Activated naive CD4-positive, alpha-beta T cell treated with anti-CD3 and anti-CD28 coated beads, Interleukin-2, amount 10 ng/mL, durations not matched to agents 5 hours and 36 hours (primary cell): ENCODE data around the gene RPL13A. TPM values are rescaled to one million over a fixed set of nuclear protein-coding genes. Genes with fewer than 3 reads are reported as not detected.

Experiments used
- microRNA-seq: library from miRNA; unstranded; fragments of <30 nt; microRNA quantifications from one replicate; pipeline ENCODE4 v1.2.0, GENCODE V29; 2022; ENCODE audit warnings: borderline microRNAs expressed, borderline replicate concordance
- total RNA-seq, 2 experiments: library from RNA; stranded (reverse); gene quantifications; one replicate each; pipeline ENCODE4 v1.2.3, GENCODE V29; 2021

RPL13A gene
- total RNA-seq, result 1,000 to 10,000 TPM; 3,272 to 3,289 TPM

DNA sequence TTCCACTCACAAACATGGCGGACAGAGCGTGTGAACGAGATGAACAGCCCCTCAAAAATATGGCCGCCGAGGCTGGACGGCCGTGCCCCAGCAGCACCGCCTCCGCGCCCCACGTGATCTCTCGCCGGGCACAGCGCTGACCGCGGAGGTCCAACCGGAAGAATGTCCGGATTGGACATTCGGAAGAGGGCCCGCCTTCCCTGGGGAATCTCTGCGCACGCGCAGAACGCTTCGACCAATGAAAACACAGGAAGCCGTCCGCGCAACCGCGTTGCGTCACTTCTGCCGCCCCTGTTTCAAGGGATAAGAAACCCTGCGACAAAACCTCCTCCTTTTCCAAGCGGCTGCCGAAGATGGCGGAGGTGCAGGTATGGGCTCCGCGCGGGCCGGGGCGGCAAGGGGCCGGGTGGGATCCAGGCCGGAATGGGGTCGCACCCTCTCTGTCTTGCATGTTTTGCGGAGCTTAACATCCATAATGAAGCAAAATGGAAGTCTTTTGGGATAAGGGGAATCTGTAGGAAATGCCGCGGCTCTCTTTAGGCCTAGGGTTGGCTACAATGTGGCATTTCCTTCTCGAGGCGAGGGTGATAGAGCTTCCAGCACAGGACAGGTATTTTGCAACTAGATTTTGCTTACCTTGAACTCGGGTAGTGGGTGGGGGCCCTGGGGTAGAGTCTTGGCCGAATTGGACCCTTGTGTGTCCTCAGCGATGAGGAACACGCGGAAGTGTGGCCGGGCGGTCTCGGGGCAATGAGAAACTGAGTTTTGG is at the start of gene RPL13A:
TSS of gene RPL13A (plus strand) at position 332 of the 769 bp plus-strand sequence. CDS start at position 354, 22 bp downstream.

GRCh38 chr19:49441210-49441959 is 46.0 kb upstream of the RPL13A start, which contains the start of gene SLC17A7:
Gene SLC17A7 (minus strand): TSS chr19:49441527. CDS start chr19:49441379, 148 bp downstream.

GRCh38 chr19:49451430-49452181 is 35.8 kb upstream of the RPL13A start, which contains the start of gene PIH1D1:
Gene PIH1D1 (minus strand): TSS chr19:49451814. CDS start chr19:49451574, 240 bp downstream.

DNA sequence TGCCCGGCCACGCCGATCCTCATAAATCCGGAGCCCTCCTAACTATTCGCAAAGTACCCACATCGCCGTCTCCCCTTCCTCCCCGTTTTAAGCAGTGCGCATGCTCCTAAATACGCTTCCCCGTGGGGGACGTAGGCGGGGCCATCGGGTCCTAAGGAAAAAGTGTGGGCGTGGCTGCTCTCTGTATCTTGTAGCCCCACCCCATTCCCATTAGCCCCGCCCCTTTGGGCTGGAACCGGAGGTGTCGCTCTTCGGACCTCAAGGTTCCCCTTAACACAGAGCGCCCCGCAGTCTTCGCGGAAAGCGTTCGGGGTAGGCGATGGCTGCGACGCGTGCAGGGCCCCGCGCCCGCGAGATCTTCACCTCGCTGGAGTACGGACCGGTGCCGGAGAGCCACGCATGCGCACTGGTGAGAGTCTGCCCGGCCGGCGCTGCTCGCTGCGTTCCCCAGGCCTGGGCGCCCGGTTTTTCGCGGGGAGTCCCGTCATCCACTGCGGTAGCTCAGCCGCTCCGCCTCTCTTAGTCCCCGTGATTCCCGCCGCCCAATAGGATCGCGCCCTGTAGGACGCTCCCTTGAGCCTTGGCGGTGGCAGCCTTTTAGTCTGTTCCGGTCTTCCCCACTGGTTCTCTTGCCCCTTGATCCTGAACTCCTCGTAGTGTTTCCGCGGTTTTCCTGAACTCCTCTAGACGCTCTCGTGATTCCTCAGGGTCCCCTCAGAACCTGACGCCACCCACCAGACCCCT is 34.2 kb upstream of the RPL13A start, which contains the start of gene ALDH16A1:
TSS of gene ALDH16A1 (plus strand) at position 213 of the 744 bp plus-strand sequence. CDS start at position 320, 107 bp downstream.

DNA sequence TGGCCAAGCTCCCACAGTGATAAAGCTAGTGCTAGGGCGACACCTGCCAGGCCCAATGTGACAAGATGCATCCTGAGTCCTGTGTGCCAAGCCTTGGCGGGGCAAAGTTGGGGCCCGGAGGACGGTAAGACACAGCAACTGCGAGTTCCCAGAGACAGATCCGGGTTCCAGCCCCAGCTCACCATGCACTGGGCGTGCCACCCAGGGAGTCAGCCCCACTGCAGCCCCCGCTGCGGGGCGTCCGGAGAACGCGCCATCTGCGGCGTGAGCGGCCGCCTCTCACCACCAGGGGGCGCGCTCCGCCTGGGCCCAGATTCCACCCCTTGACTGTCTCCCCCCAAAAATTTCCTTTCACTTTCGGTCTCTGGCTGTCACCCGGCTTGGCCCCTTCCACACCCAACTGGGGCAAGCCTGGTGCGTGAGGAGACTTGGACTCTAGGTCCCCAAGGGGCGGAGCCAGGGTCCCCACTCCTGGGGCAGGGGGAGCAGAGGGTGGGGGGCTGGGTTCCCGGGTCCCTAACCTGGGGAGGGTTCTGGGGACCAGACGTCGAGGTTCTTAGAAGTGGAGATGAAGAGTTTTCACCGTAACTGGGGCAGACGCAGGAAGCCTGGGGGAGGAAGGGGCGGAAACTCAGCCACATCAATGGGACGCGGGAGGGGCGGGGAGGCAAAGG is 13.4 kb upstream of the RPL13A start, which contains the start of gene FLT3LG:
TSS of gene FLT3LG (plus strand) at position 348 of the 674 bp plus-strand sequence. CDS start 425 bp downstream, outside the sequence.

Small RNAs within 50 kb of the gene (microRNA-seq; reads per million reads assigned to microRNA genes)
- gene MIR150, result 5,606 reads per million, percentile 94 among the genes with 10 or more reads in this experiment

Other genes starting within 250 kb of the RPL13A start
- gene SLC6A16, start 162.4 kb upstream of the RPL13A start, total RNA-seq, result 1 to 10 TPM; 5.3 to 5.4 TPM
- 100 to 1,000 TPM; 317 to 318 TPM for gene CD37, start 152.2 kb upstream of the RPL13A start, total RNA-seq
- gene TEAD2, start 125.2 kb upstream of the RPL13A start, total RNA-seq, result not detected
- not detected for gene DKKL1, start 123.7 kb upstream of the RPL13A start, total RNA-seq
- under 1 TPM; 0.33 to 0.46 TPM for gene KASH5, start 99.4 kb upstream of the RPL13A start, total RNA-seq
- gene PTH2, start 64.2 kb upstream of the RPL13A start, total RNA-seq, result 1 to 10 TPM; 1.4 to 1.5 TPM
- not detected for gene GFY, start 62.2 kb upstream of the RPL13A start, total RNA-seq
- under 1 TPM; 0.19 to 0.23 TPM for gene SLC17A7, start 46.1 kb upstream of the RPL13A start, total RNA-seq
- 100 to 1,000 TPM; 175 to 179 TPM for gene PIH1D1, start 35.8 kb upstream of the RPL13A start, total RNA-seq
- 10 to 100 TPM; 45.2 to 49.4 TPM for gene ALDH16A1, start 34.4 kb upstream of the RPL13A start, total RNA-seq
- gene FLT3LG, start 13.4 kb upstream of the RPL13A start, total RNA-seq, result 100 to 1,000 TPM; 398 to 423 TPM
- gene RPS11, start 8.8 kb downstream of the RPL13A start, total RNA-seq, result 1,000 to 10,000 TPM; 3,280 to 3,427 TPM
- gene FCGRT, start 25.1 kb downstream of the RPL13A start, total RNA-seq, result 10 to 100 TPM; 28.0 to 34.5 TPM
- 1 to 10 TPM; 1.8 to 2.6 TPM for gene RCN3, start 40.4 kb downstream of the RPL13A start, total RNA-seq
- 100 to 1,000 TPM; 408 to 414 TPM for gene NOSIP, start 92.9 kb downstream of the RPL13A start, total RNA-seq
- 1 to 10 TPM; 1.8 to 2.2 TPM for gene PRRG2, start 93.7 kb downstream of the RPL13A start, total RNA-seq
- 10 to 100 TPM; 39.3 to 40.8 TPM for gene PRR12, start 103.6 kb downstream of the RPL13A start, total RNA-seq
- gene RRAS, start 152.5 kb downstream of the RPL13A start, total RNA-seq, result 10 to 100 TPM; 13.7 to 13.8 TPM
- 10 to 100 TPM; 53.6 to 55.0 TPM for gene SCAF1, start 154.6 kb downstream of the RPL13A start, total RNA-seq
- 100 to 1,000 TPM; 148 to 156 TPM for gene IRF3, start 178.2 kb downstream of the RPL13A start, total RNA-seq
- gene BCL2L12, start 178.3 kb downstream of the RPL13A start, total RNA-seq, result 10 to 100 TPM; 47.4 to 50.9 TPM
- 100 to 1,000 TPM; 115 to 116 TPM for gene PRMT1, start 189.7 kb downstream of the RPL13A start, total RNA-seq
- gene ADM5, start 202.0 kb downstream of the RPL13A start, total RNA-seq, result 1 to 10 TPM; 4.8 to 5.3 TPM
- 1 to 10 TPM; 1.3 to 1.6 TPM for gene CPT1C, start 203.5 kb downstream of the RPL13A start, total RNA-seq